GM21737 (cell line): ENCODE measurements around the gene SAXO2.
"Not testable (repeated sequence)": the region's sequence is repeated elsewhere in the genome, so short reads cannot be mapped to it uniquely, and the experiment has no call there.

Experiments
- ATAC-seq: cut with Tn5 transposase; IDR thresholded peaks from one replicate; pipeline ENCODE4 v1.9.1; 2021; ENCODE audit warnings: mild to moderate bottlenecking, moderate library complexity; ENCODE audit not compliant: unreplicated experiment

SAXO2 gene

GRCh38 chr15:82284381-82284780 is 21.8 kb downstream of the SAXO2 start:
- not testable (repeated sequence) for ATAC-seq

GRCh38 chr15:82286475-82286874 is 23.9 kb downstream of the SAXO2 start:
- ATAC-seq, result peak; percentile 90

GRCh38 chr15:82288202-82288601 is 25.6 kb downstream of the SAXO2 start:
- ATAC-seq, result not testable (repeated sequence)

GRCh38 chr15:82292271-82292670 is 29.7 kb downstream of the SAXO2 start:
- ATAC-seq, result no peak

- ATAC-seq, result no peak
Observed at GRCh38 chr15:82294061-82294690, 31.6 kb downstream of the SAXO2 start.

- no peak for ATAC-seq
Observed at GRCh38 chr15:82297546-82297945, 34.9 kb downstream of the SAXO2 start.

GRCh38 chr15:82298032-82298431 is 35.4 kb downstream of the SAXO2 start:
- no peak for ATAC-seq

- ATAC-seq, result no peak
Observed at GRCh38 chr15:82298520-82298919, 35.9 kb downstream of the SAXO2 start.

- ATAC-seq, result not testable (repeated sequence)
Observed at GRCh38 chr15:82299511-82299914, 36.9 kb downstream of the SAXO2 start.

GRCh38 chr15:82300326-82300725 is 37.7 kb downstream of the SAXO2 start:
- not testable (repeated sequence) for ATAC-seq

- no peak for ATAC-seq
Observed at GRCh38 chr15:82300883-82301282, 38.3 kb downstream of the SAXO2 start.

GRCh38 chr15:82301296-82302016 is 38.8 kb downstream of the SAXO2 start:
- ATAC-seq, result no peak

- no peak for ATAC-seq
Observed at GRCh38 chr15:82303956-82304777, 41.5 kb downstream of the SAXO2 start.

- no peak for ATAC-seq
Observed at GRCh38 chr15:82304778-82305090, 42.1 kb downstream of the SAXO2 start.

- no peak for ATAC-seq
Observed at GRCh38 chr15:82305621-82306048, 43.0 kb downstream of the SAXO2 start.

GRCh38 chr15:82306791-82307713 is 44.4 kb downstream of the SAXO2 start:
- no peak for ATAC-seq

- ATAC-seq, result no peak
Observed at GRCh38 chr15:82307714-82308081, 45.1 kb downstream of the SAXO2 start.

- ATAC-seq, result no peak
Observed at GRCh38 chr15:82309802-82310201, 47.2 kb downstream of the SAXO2 start.

- not testable (repeated sequence) for ATAC-seq
Observed at GRCh38 chr15:82311321-82311720, 48.7 kb downstream of the SAXO2 start.

- no peak for ATAC-seq
Observed at GRCh38 chr15:82312586-82313349, 50.1 kb downstream of the SAXO2 start.
